Colonic mucosa (tissue), 4 donors: ENCODE measurements around the gene HBM. TPM values are rescaled to one million over a fixed set of nuclear protein-coding genes. Genes with fewer than 3 reads are reported as not detected.

Experiments
- DNase-seq: peaks from one replicate; pipeline ENCODE4 v3.0.0-alpha.2; 2020
- H3K27ac ChIP-seq: fragments of 200-600 bp; one replicate; pipeline ENCODE4 v1.8.0; 2021
- H3K27me3 ChIP-seq: fragments of 200-600 bp; one replicate; pipeline ENCODE4 v1.8.0; 2021
- H3K36me3 ChIP-seq: fragments of 200-600 bp; one replicate; pipeline ENCODE4 v1.8.0; 2021
- H3K4me1 ChIP-seq: fragments of 200-600 bp; one replicate; pipeline ENCODE4 v1.8.0; 2021; ENCODE audit warnings: mild to moderate bottlenecking
- H3K4me3 ChIP-seq: fragments of 200-600 bp; one replicate; pipeline ENCODE4 v1.8.0; 2021
- H3K9ac ChIP-seq, 2 donors: one replicate each; pipeline ENCODE4 v1.7.0; 2013; ENCODE audit warnings: control low read depth in 2 of 2, low read depth in 2 of 2, low read length in 2 of 2
- H3K9me3 ChIP-seq: fragments of 200-600 bp; one replicate; pipeline ENCODE4 v1.8.0; 2021
- CTCF ChIP-seq: fragments of 200-600 bp; IDR thresholded peaks from one replicate; pipeline ENCODE4 v1.8.0; 2022; ENCODE audit warnings: antibody characterized with exemption, mild to moderate bottlenecking
- intact Hi-C: fragments of 100-400 bp; cut with DNase I; formaldehyde crosslinking; loops from one replicate; pipeline ENCODE4 v1.14.1; 2022
- total RNA-seq, 2 donors: library from RNA; stranded (reverse); fragmentation: NEBNext Ultra II Directional in 1 of 2; extraction: Animal tissue kit (Norgen Biotek cat#: 25700) in 1 of 2; gene quantifications; one replicate each; pipeline ENCODE4 v1.2.1, GENCODE V29; 2021
- donor health status: healthy.
- donor health status: DM: no; HTN: no; CAD: no.
- donor health status: DM: no; HTN: no; CAD: no.

The HBM gene, protein sequence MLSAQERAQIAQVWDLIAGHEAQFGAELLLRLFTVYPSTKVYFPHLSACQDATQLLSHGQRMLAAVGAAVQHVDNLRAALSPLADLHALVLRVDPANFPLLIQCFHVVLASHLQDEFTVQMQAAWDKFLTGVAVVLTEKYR
- not detected for total RNA-seq

DNA sequence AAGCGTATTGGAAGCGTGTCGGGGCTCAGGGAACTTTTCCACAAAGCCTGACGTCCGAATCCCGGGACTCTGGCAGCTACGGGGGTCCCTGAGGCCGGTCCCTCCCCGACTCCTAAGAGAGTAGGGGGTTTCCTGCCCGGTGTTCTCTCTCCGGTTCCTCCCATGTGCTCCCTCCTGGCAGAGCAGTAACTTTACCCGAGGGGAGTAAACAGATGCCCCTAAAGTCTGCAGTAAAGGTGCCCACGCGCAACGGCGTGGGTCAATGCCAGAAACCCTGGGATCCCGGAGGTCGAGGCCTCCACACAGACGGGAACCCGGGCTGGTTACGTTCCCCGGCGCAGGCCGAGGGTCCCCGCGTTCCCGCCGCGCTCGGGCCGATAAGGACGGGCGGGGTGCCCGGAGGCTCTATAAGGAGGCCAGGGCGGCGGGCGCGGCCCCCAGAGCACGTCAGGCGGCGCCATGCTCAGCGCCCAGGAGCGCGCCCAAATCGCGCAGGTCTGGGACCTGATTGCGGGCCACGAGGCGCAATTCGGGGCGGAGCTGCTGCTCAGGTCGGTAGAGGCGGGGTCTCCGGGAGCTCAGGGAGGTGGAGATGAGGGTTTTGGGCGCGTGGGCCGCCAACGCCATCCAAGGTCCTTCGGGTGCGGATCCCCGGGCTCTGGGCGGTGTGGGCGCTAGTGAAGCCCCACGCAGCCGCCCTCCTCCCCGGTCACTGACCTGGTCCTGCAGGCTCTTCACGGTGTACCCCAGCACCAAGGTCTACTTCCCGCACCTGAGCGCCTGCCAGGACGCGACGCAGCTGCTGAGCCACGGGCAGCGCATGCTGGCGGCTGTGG is at the start of gene HBM:
HBM (plus strand) TSS at position 440 of the 836 bp plus-strand sequence; CDS start at position 460, 20 bp downstream.
- H3K9me3 ChIP-seq = no peaks in the 10 kb centered on the region
- H3K4me3 ChIP-seq = no peak within 1 kb of the TSS
- no peaks in the 10 kb centered on the region for H3K4me1 ChIP-seq
- no peaks in the 10 kb centered on the region for H3K36me3 ChIP-seq
- H3K27ac ChIP-seq = no peak within 1 kb of the TSS
- peaks cover 35% of the 10 kb centered on the region for H3K27me3 ChIP-seq
- TF ChIP-seq CTCF = no peak
- DNase-seq = no peak
- intact Hi-C loops = no loop called here
- H3K9ac ChIP-seq = no peak within 1 kb of the TSS

- Histone ChIP-seq H3K9me3 (no peaks in the 10 kb centered on the region), H3K36me3 (no peaks in the 10 kb centered on the region), H3K4me1 (no peaks in the 10 kb centered on the region), H3K4me3 (no peak overlapping the region), H3K27ac (no peak overlapping the region), H3K9ac (no peak overlapping the region), H3K27me3 (no peaks in the 10 kb centered on the region)
- intact Hi-C loops = no loop called here
- no peak for DNase-seq
- TF ChIP-seq CTCF = no peak
Measured at GRCh38 chr16:116015-116414, 49.8 kb upstream of the HBM start.

GRCh38 chr16:117379-118365 is 48.1 kb upstream of the HBM start:
- Histone ChIP-seq H3K9me3 (no peaks in the 10 kb centered on the region), H3K36me3 (no peaks in the 10 kb centered on the region), H3K4me3 (no peak overlapping the region), H3K4me1 (no peaks in the 10 kb centered on the region), H3K9ac (no peak overlapping the region), H3K27me3 (no peaks in the 10 kb centered on the region), H3K27ac (no peak overlapping the region)
- intact Hi-C loops = no loop called here
- DNase-seq = peak; percentile 90
- TF ChIP-seq CTCF = peak; percentile 76

DNA sequence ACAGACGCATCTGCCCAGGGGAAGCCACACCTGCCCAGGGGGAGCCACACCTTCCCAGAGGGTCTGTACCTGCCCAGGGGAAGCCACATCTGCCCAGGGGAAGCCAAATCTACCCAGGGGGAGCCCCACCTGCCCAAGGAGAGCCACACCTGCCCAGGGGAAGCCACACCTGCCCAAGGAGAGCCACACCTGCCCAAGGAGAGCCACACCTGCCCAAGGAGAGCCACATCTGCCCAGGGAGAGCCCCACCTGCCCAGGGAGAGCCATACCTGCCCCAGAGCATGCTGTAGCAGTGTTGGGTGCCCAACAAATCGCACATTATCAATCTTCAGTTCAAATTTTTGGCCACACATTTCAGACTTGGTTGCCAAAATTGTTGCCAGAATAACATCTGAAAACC is 46.9 kb upstream of the HBM start:
- intact Hi-C loops = no loop called here
- Histone ChIP-seq H3K9me3 (no peaks in the 10 kb centered on the region), H3K4me3 (no peak overlapping the region), H3K4me1 (no peaks in the 10 kb centered on the region), H3K36me3 (no peaks in the 10 kb centered on the region), H3K9ac (no peak overlapping the region), H3K27me3 (no peaks in the 10 kb centered on the region), H3K27ac (no peak overlapping the region)
- no peak for DNase-seq
- TF ChIP-seq CTCF = no peak

GRCh38 chr16:119295-119694 is 46.5 kb upstream of the HBM start:
- no peak overlapping the region for H3K9ac ChIP-seq
- H3K9me3 ChIP-seq = no peaks in the 10 kb centered on the region
- no peak for DNase-seq
- no peaks in the 10 kb centered on the region for H3K36me3 ChIP-seq
- intact Hi-C loops = no loop called here
- no peaks in the 10 kb centered on the region for H3K27me3 ChIP-seq
- no peak overlapping the region for H3K27ac ChIP-seq
- TF ChIP-seq CTCF = no peak
- H3K4me3 ChIP-seq = no peak overlapping the region
- H3K4me1 ChIP-seq = no peaks in the 10 kb centered on the region
